ENCODE data around the gene KIAA0753. TPM values are rescaled to one million over a fixed set of nuclear protein-coding genes. Genes with fewer than 3 reads are reported as not detected.

The KIAA0753 gene
- total and polyA plus RNA-seq, 2 of the 4 experiments (the other 2 are of a cell fraction) = 10.2 to 17.6 TPM

DNA sequence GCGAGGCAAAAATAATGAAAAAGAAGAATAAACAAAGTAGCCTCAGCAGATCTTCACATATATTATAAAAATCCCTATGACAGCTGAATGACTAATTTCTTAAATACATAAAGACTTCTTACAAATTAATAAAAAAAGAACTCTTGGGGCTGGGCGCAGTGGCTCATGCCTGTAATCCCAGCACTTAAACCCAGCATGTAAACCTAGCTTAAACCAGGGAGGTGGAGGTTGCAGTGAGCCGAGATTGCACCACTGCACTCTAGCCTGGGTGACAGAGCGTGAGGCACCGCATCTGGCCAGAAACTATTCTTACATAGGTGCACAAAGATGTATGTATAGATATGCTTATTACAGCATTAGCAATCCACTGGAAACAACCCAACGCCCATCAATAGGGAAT lies 38.7 kb upstream of the KIAA0753 start:
- Histone ChIP-seq H4K20me1 (ENCODE audit: insufficient read depth, low read length) (no peaks in the 10 kb centered on the region), H4K91ac (ENCODE audit: insufficient read depth, low read depth, low read length) (no peak overlapping the region), H4K8ac (ENCODE audit: low read depth in 2 of 2, low read length in 2 of 2) (no peak overlapping the region), H3K4ac (ENCODE audit: low read depth, low read length) (no peak overlapping the region), H3K36me3 (ENCODE audit: control insufficient read depth, insufficient read depth, low read length) (no peaks in the 10 kb centered on the region), H2BK20ac (ENCODE audit: low read depth, low read length) (no peak overlapping the region), H3K9me1 (ENCODE audit: insufficient read depth, low read length) (no peaks in the 10 kb centered on the region), H3K56ac (ENCODE audit: extremely low read depth, insufficient read depth, low read length) (no peak overlapping the region), H3K18ac (ENCODE audit: low read depth, low read length) (no peak overlapping the region), H2AK5ac (ENCODE audit: low read depth, low read length) (no peak overlapping the region), H2BK5ac (ENCODE audit: low read depth, low read length, poor library complexity, severe bottlenecking) (no peak overlapping the region), H2AFZ (replicated peaks; ENCODE audit: low read length, poor library complexity) (no peak overlapping the region), H4K5ac (ENCODE audit: low read depth, low read length) (no peak overlapping the region), H3K79me1 (ENCODE audit: low read depth in 1 of 2, low read length in 2 of 2) (no peaks in the 10 kb centered on the region), H3K9ac (ENCODE audit: low read depth, low read length) (no peak overlapping the region), H2BK120ac (ENCODE audit: low read depth, low read length) (no peak overlapping the region), H3K27ac (ENCODE audit: insufficient read depth, low read length) (no peak overlapping the region), H3K23ac (ENCODE audit: low read depth, low read length) (no peak overlapping the region), H2BK15ac (ENCODE audit: low read depth, low read length) (no peak overlapping the region), H3K14ac (replicated peaks; ENCODE audit: low read depth, low read length) (no peak overlapping the region), H3K4me1 (ENCODE audit: control insufficient read depth, insufficient read depth, low read length) (no peaks in the 10 kb centered on the region), H3K4me2 (ENCODE audit: low read depth, low read length) (no peak overlapping the region), H3K27me3 (ENCODE audit: control insufficient read depth, insufficient read depth, low read length) (peaks cover 29% of the 10 kb centered on the region), H3K9me3 (ENCODE audit: control insufficient read depth, insufficient read depth, low read length) (no peaks in the 10 kb centered on the region), H3K4me3 (ENCODE audit: insufficient read depth, low read depth, low read length) (no peak overlapping the region), H2AK9ac (replicated peaks; ENCODE audit: low read depth, low read length, poor library complexity) (no peak overlapping the region)
- DNase-seq (no peak), ATAC-seq (ENCODE audit: low read depth) (no peak)
- dilution Hi-C loops (cut with HindIII; ENCODE audit: low sequenced_read_pairs, unreplicated experiment) = no loop called here
- ChIA-PET CTCF (no interaction called here), POLR2A (ENCODE audit: unreplicated experiment) (interaction anchor here (0.6 kb wide), 1 partner anchor 1489 kb away, joined by 12 read pairs; no protein-coding TSS in a partner anchor)
- intact Hi-C loops (cut with micrococcal nuclease) = no loop called here
- no peak for TF ChIP-seq POLR2A (IDR thresholded peaks at IDR 0.05; ENCODE audit: low read depth, low read length)
- no peak for TF ChIP-seq RFX5 (IDR thresholded peaks at IDR 0.05; ENCODE audit: low read depth, low read length)
- no peak for TF ChIP-seq FOS (IDR thresholded peaks at IDR 0.05; ENCODE audit: low read depth, low read length)
- no TSS peak for BruUV-seq (replicated peaks)
- WGBS, 2 experiments (ENCODE audit: extremely low coverage in 2 of 2, insufficient read length in 1 of 2) = no CpG with 5 or more reads among the region's 6 CpGs
- in situ Hi-C loops (cut with MboI; ENCODE audit: low sequenced_read_pairs) = no loop called here
